Neural cell (in vitro differentiated cells): ENCODE data around the gene NRF1. TPM values are rescaled to one million over a fixed set of nuclear protein-coding genes. Genes with fewer than 3 reads are reported as not detected.
A peak's percentile ranks its signal among the peaks of the same experiment; 100 is the strongest.

Source experiments
- H2AFZ ChIP-seq: fragments of 200-600, 300-800 bp; sonication (generic), shearing (Covaris generic); 2 replicates; pipeline ENCODE4 v1.6.0; 2014; ENCODE audit warnings: low read depth, mild to moderate bottlenecking, antibody characterized with exemption, low read length, moderate library complexity
- H3F3A ChIP-seq: fragments of 200-600 bp; shearing (Covaris generic); 2 replicates; pipeline ENCODE4 v1.6.1; 2016; ENCODE audit warnings: mild to moderate bottlenecking, moderate library complexity, mixed read lengths, antibody characterized with exemption, low read length; ENCODE audit not compliant: insufficient read depth, poor library complexity, severe bottlenecking
- H3K27ac ChIP-seq: fragments of 200-600, 300-800 bp; sonication (generic), shearing (Covaris generic); 2 replicates; pipeline ENCODE4 v1.5.1; 2014; ENCODE audit warnings: mild to moderate bottlenecking, low read length, moderate library complexity
- H3K27me3 ChIP-seq: fragments of 300-800, 200-600 bp; sonication (generic), shearing (Covaris generic); 2 replicates; pipeline ENCODE4 v1.6.0; 2014; ENCODE audit warnings: mild to moderate bottlenecking, low read depth, low read length, moderate library complexity; ENCODE audit not compliant: insufficient read depth
- H3K36me3 ChIP-seq: fragments of 300-800, 200-600 bp; sonication (generic), shearing (Covaris generic); 2 replicates; pipeline ENCODE4 v1.5.1; 2014; ENCODE audit warnings: mild to moderate bottlenecking, antibody characterized with exemption, low read length, moderate library complexity; ENCODE audit not compliant: insufficient read depth
- H3K4me2 ChIP-seq: fragments of 300-800, 200-600 bp; sonication (generic), shearing (Covaris generic); 2 replicates; pipeline ENCODE4 v1.6.0; 2014; ENCODE audit warnings: mild to moderate bottlenecking, low read length
- H3K4me3 ChIP-seq: fragments of 300-800, 200-600 bp; sonication (generic), shearing (Covaris generic); 2 replicates; pipeline ENCODE4 v1.5.1; 2014; ENCODE audit warnings: mild to moderate bottlenecking, low read length, moderate library complexity
- H3K79me2 ChIP-seq: fragments of 200-600 bp; shearing (Covaris generic); replicated peaks from 2 replicates; pipeline ENCODE4 v1.6.0; 2014; ENCODE audit warnings: mild to moderate bottlenecking, low read length, moderate library complexity; ENCODE audit not compliant: insufficient read depth
- H3K9ac ChIP-seq: fragments of 300-800, 200-600 bp; sonication (generic), shearing (Covaris generic); 2 replicates; pipeline ENCODE4 v1.6.1; 2016; ENCODE audit warnings: mild to moderate bottlenecking, low read length, mixed read lengths
- H3K9me2 ChIP-seq: fragments of 200-600 bp; shearing (Covaris generic); 2 replicates; pipeline ENCODE4 v1.6.1; 2016; ENCODE audit warnings: mild to moderate bottlenecking, low read length, mixed read lengths; ENCODE audit not compliant: insufficient read depth
- H3K9me3 ChIP-seq: fragments of 200-600, 300-800 bp; sonication (generic), shearing (Covaris generic); 2 replicates; pipeline ENCODE4 v1.6.1; 2016; ENCODE audit warnings: mild to moderate bottlenecking, mixed run types, low read length, moderate library complexity, mixed read lengths
- H4K20me1 ChIP-seq: fragments of 200-600 bp; shearing (Covaris generic); 2 replicates; pipeline ENCODE4 v1.6.1; 2016; ENCODE audit warnings: mild to moderate bottlenecking, mixed run types; ENCODE audit not compliant: insufficient read depth
- EP300 ChIP-seq: fragments of 450-650 bp; conservative IDR thresholded peaks from 2 replicates; pipeline ENCODE4 v1.6.1; 2014; ENCODE audit warnings: antibody characterized with exemption, mild to moderate bottlenecking, moderate library complexity; ENCODE audit not compliant: poor library complexity, severe bottlenecking
- EZH2 ChIP-seq: fragments of 200-600, 300-800 bp; shearing (Covaris generic), sonication (generic); IDR thresholded peaks from 2 replicates; pipeline ENCODE4 v1.6.1; 2014; ENCODE audit warnings: antibody characterized with exemption, low read length, borderline replicate concordance, mild to moderate bottlenecking; ENCODE audit not compliant: insufficient read depth, poor library complexity, severe bottlenecking
- MXI1 ChIP-seq: fragments of 450-650 bp; conservative IDR thresholded peaks from 2 replicates; pipeline ENCODE4 v1.6.1; 2014; ENCODE audit warnings: antibody characterized with exemption, mild to moderate bottlenecking; ENCODE audit not compliant: poor library complexity, severe bottlenecking
- POLR2AphosphoS5 ChIP-seq: IDR thresholded peaks from 2 replicates; pipeline ENCODE4 v1.6.1; 2012
- RAD21 ChIP-seq: fragments of 450-650 bp; conservative IDR thresholded peaks from 2 replicates; pipeline ENCODE4 v1.6.1; 2014; ENCODE audit warnings: antibody characterized with exemption, mild to moderate bottlenecking, moderate library complexity
- SMC3 ChIP-seq: fragments of 450-650 bp; conservative IDR thresholded peaks from 2 replicates; pipeline ENCODE4 v1.6.1; 2014; ENCODE audit warnings: antibody characterized with exemption, mild to moderate bottlenecking, moderate library complexity; ENCODE audit not compliant: poor library complexity
- polyA plus RNA-seq: library from polyadenylated mRNA; depleted of rRNA; stranded (reverse); fragments of >200 nt; gene quantifications from 2 replicates; pipeline ENCODE4 v1.2.3, GENCODE V29; 2014
- TF ChIP-seq, protein P1 (sequence below): IDR thresholded peaks from 2 replicates; pipeline ENCODE4 v1.6.1; 2012; ENCODE audit warnings: borderline replicate concordance

NRF1 gene
- polyA plus RNA-seq, 1 donor from 2014 or later: 13.2 TPM

DNA sequence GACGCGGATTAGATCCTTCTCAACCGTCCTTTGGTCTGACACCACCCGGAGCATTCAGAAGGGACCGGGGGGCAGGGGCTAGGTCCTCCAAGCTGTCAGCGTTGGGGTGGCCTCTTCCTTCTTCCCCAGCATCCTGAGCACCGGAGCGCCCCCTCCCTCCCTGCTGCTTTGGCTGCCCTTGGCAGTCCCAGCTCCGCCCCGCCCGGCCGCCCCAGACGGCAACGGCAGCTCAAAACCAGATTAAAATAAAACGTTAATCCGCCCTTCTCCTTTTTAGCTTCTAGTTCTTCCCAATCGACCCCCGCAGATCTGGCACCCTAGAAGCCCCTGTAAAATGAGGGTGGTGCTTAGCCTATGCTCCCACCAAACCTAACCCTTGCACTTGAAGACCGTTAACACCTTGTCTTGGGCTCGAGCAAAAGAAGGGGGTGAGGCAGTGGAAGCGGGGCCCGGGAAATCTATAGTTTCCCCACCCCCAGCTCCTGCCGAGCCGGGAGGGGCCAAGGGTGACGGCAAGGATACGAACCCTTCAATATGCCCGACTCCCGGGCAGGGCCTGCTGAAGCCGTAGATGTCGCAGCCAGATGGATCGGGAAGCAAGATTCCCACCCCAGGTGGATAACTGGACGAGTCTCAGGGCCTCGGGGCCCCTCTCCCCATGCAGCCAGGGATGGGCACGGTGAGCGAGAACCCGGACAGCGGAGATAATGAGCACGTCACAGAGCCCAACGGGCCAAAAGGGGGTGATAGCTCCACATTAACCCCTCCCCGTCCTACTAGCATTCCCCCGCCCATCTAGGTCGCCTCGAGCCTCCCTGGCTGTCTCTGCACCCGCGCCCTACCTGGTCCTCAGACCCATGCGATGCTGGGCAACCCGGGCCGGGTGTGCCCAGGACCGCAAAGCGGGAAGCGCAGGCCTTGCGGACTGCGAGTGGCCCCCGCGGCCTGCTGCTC, 169.7 kb downstream of the NRF1 start:
- H3K27ac ChIP-seq: no peak overlapping the region
- H3K9me2 ChIP-seq: no peaks in the 10 kb centered on the region
- no peaks in the 10 kb centered on the region for H4K20me1 ChIP-seq
- no peaks in the 10 kb centered on the region for H3F3A ChIP-seq
- H3K9ac ChIP-seq: no peak overlapping the region
- no peaks in the 10 kb centered on the region for H3K36me3 ChIP-seq
- TF ChIP-seq MXI1: no peak
- peak; percentile 70 for TF ChIP-seq EZH2
- no peak for TF ChIP-seq RAD21
- TF ChIP-seq EP300: no peak
- TF ChIP-seq SMC3: no peak
- H3K27me3 ChIP-seq: peaks cover 100% of the 10 kb centered on the region
- peak overlapping the region; percentile 23 for H3K4me3 ChIP-seq
- H3K79me2 ChIP-seq: no peaks in the 10 kb centered on the region
- no peak overlapping the region for H2AFZ ChIP-seq
- no peak overlapping the region for H3K4me2 ChIP-seq
- peaks cover 4% of the 10 kb centered on the region for H3K9me3 ChIP-seq

DNA sequence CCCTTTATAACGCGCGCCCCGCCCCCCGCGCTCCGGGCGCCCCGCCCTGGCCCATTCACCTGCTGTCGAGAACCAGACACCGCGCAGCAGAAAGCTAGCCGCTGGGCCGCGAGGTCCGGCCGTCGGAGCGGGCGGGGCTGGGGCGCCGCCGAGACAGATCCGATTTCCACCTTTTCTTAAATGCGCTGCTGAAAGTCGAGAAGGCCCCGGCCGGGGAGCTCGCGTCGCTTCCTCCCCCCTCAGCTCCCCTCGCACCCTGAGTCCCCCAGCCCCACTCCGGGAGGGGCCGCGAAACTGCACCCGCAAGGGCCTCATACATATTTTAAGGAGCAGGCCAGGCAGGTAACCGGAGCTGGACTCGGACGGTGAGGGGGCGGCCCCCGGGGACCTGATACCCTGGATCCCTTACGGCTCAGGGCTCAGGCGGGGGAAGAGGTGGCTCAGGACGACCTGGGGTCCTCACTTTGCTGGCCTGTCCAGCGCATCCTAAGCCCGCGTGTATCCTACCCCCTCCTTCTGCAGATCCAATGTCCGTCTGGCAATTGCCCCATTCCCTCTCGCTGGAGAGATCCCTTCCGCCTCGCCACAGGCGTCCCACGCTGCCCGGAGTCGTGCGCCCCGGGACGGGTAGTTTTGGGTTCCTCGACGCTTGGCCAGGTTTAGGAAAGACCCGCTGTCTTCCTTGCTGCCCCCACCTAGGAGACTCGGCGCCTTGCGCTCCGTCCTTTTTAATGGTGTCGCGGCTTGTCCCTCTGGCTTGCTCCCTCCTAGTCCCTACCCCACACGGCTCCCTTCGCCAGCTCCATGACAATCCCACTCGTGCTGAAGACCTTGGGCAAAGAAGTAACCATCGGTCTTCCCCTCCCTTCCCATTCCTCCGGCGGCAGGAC, 170.7 kb downstream of the NRF1 start:
- no peaks in the 10 kb centered on the region for H3K9me2 ChIP-seq
- no peak overlapping the region for H2AFZ ChIP-seq
- no peak overlapping the region for H3K9ac ChIP-seq
- no peaks in the 10 kb centered on the region for H3K36me3 ChIP-seq
- H4K20me1 ChIP-seq: no peaks in the 10 kb centered on the region
- peak overlapping the region; percentile 23 for H3K4me3 ChIP-seq
- H3K4me2 ChIP-seq: no peak overlapping the region
- peaks cover 100% of the 10 kb centered on the region for H3K27me3 ChIP-seq
- H3K79me2 ChIP-seq: no peaks in the 10 kb centered on the region
- no peak overlapping the region for H3K27ac ChIP-seq
- TF ChIP-seq EZH2 (peak; percentile 69), POLR2AphosphoS5 (no peak)
- H3K9me3 ChIP-seq: peaks cover 4% of the 10 kb centered on the region
- no peaks in the 10 kb centered on the region for H3F3A ChIP-seq

DNA sequence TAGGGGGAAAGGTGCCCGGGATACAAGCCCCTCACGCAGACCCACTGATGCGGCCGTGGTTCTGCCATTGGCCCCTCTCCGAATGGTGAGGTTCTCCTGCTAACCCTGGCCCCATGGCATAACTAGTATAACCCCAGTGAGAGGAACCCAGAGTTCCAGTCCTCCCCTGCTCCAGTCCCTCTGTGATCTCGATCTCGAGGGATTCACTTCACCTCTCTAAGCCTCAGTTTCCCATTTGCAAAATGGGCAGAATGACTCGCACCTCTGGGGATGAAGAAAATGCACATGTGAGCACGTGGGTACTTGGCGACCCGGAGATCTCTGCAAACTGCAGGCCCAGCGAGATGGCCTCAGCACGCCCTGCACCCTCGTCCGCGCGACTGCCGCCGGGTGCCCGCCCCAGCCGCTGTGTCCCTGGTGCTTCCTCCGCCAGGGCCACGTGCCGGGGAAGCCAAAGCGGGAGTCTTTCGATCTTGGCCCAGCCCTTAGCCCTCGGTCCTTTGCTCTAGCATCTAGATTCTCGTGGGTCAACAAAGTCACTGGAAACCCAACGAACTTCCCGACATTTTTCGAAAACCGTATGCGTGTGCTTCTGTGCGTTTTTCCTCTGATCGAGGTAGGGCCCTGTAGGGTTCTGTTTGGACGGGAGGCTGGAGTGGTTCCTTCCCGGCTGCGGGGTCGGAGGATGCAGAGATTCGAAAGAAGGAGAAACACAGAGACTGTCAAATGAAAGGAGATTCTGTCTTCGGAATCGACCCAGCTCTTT, 171.5 kb downstream of the NRF1 start:
- no peak overlapping the region for H3K4me3 ChIP-seq

More for the DNA sequence above, 171.5 kb downstream of the NRF1 start:
- peaks cover 4% of the 10 kb centered on the region for H3K9me3 ChIP-seq
- H3K9ac ChIP-seq: no peak overlapping the region
- H3K9me2 ChIP-seq: no peaks in the 10 kb centered on the region
- no peaks in the 10 kb centered on the region for H4K20me1 ChIP-seq
- H3K27ac ChIP-seq: no peak overlapping the region
- peaks cover 97% of the 10 kb centered on the region for H3K27me3 ChIP-seq
- H2AFZ ChIP-seq: no peak overlapping the region
- no peak for TF ChIP-seq MXI1
- peak; percentile 89 for TF ChIP-seq EZH2
- TF ChIP-seq, protein P1, sequence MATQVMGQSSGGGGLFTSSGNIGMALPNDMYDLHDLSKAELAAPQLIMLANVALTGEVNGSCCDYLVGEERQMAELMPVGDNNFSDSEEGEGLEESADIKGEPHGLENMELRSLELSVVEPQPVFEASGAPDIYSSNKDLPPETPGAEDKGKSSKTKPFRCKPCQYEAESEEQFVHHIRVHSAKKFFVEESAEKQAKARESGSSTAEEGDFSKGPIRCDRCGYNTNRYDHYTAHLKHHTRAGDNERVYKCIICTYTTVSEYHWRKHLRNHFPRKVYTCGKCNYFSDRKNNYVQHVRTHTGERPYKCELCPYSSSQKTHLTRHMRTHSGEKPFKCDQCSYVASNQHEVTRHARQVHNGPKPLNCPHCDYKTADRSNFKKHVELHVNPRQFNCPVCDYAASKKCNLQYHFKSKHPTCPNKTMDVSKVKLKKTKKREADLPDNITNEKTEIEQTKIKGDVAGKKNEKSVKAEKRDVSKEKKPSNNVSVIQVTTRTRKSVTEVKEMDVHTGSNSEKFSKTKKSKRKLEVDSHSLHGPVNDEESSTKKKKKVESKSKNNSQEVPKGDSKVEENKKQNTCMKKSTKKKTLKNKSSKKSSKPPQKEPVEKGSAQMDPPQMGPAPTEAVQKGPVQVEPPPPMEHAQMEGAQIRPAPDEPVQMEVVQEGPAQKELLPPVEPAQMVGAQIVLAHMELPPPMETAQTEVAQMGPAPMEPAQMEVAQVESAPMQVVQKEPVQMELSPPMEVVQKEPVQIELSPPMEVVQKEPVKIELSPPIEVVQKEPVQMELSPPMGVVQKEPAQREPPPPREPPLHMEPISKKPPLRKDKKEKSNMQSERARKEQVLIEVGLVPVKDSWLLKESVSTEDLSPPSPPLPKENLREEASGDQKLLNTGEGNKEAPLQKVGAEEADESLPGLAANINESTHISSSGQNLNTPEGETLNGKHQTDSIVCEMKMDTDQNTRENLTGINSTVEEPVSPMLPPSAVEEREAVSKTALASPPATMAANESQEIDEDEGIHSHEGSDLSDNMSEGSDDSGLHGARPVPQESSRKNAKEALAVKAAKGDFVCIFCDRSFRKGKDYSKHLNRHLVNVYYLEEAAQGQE: no peak
- TF ChIP-seq SMC3: no peak
- no peaks in the 10 kb centered on the region for H3F3A ChIP-seq
- H3K4me2 ChIP-seq: no peak overlapping the region
- H3K36me3 ChIP-seq: no peaks in the 10 kb centered on the region
- H3K79me2 ChIP-seq: no peaks in the 10 kb centered on the region
